Ishikawa (cell line): ENCODE measurements around the gene ANKRD55.

Experiments used
- EGR1 ChIP-seq: IDR thresholded peaks from 2 replicates; pipeline ENCODE4 v1.6.1; 2012
- EP300 ChIP-seq: IDR thresholded peaks from 2 replicates; pipeline ENCODE4 v1.6.1; 2012; ENCODE audit warnings: borderline replicate concordance
- MAX ChIP-seq: IDR thresholded peaks from 2 replicates; pipeline ENCODE4 v1.6.1; 2012
- NFIC ChIP-seq: IDR thresholded peaks from 2 replicates; pipeline ENCODE4 v1.6.1; 2012
- RAD21 ChIP-seq: IDR thresholded peaks from 2 replicates; pipeline ENCODE4 v1.6.1; 2012; ENCODE audit warnings: low read depth
- YY1 ChIP-seq: IDR thresholded peaks from 2 replicates; pipeline ENCODE4 v1.6.1; 2012; ENCODE audit warnings: low read depth

GRCh38 chr5:56161439-56161823 lies 71.7 kb downstream of the ANKRD55 start:
- TF ChIP-seq YY1 (no peak), NFIC (no peak), EGR1 (no peak), EP300 (no peak), RAD21 (no peak), MAX (no peak)
